Psoas muscle (tissue), 8 donors: ENCODE data around the gene RAB3D. TPM values are rescaled to one million over a fixed set of nuclear protein-coding genes. Genes with fewer than 3 reads are reported as not detected.

ENCODE experiments used
- ATAC-seq, 4 donors: fragments of 200-7000 bp; cut with Tn5 transposase; one replicate each; pipeline ENCODE4 v1.9.1; 2020; ENCODE audit warnings: moderate library complexity in 3 of 4, mild to moderate bottlenecking in 2 of 4
- DNase-seq, 2 donors: peaks; one replicate each; pipeline ENCODE4 v3.0.0-alpha.2; 2020
- H3K27ac ChIP-seq: fragments of 200-600 bp; one replicate; pipeline ENCODE4 v1.8.0; 2022
- H3K27me3 ChIP-seq, 3 donors: fragments of 200-600 bp in 1 of 3; one replicate each; pipeline versions ENCODE4 v1.6.1 to v1.8.0; 2013 to 2022; ENCODE audit warnings: low read length in 2 of 3, mild to moderate bottlenecking in 2 of 3, moderate library complexity in 1 of 3; ENCODE audit not compliant: insufficient read depth in 3 of 3
- H3K36me3 ChIP-seq, 2 donors: fragments of 200-600 bp in 1 of 2; one replicate each; pipeline versions ENCODE4 v1.6.1 to v1.8.0; 2013 to 2022; ENCODE audit warnings: low read depth in 1 of 2, mild to moderate bottlenecking in 1 of 2, moderate library complexity in 1 of 2; ENCODE audit not compliant: insufficient read depth in 1 of 2
- H3K4me1 ChIP-seq: fragments of 200-600 bp; one replicate; pipeline ENCODE4 v1.8.0; 2022
- H3K4me3 ChIP-seq: fragments of 200-600 bp; one replicate; pipeline ENCODE4 v1.8.0; 2022; ENCODE audit warnings: mild to moderate bottlenecking
- H3K9me3 ChIP-seq: fragments of 200-600 bp; one replicate; pipeline ENCODE4 v1.8.0; 2022
- WGBS, 3 donors: extraction: QIAGEN DNeasy Blood & Tissue Kit; methylation state at CpG; one replicate each; pipeline versions ENCODE4 v1.1.6 to v1.1.7; 2013; 5-methylcytosine and 5-hydroxymethylcytosine counted together
- intact Hi-C, 2 donors: fragments of 100-400 bp; cut with DNase I; formaldehyde crosslinking; loops; one replicate each; pipeline versions ENCODE4 v1.11.0 to v1.14.2; 2022
- polyA plus RNA-seq, 3 donors: library from polyadenylated mRNA; stranded (reverse); fragments of 200-250 nt; gene quantifications; one replicate each; pipeline ENCODE4 v1.2.3, GENCODE V29; 2013
- total RNA-seq, 4 donors: library from RNA; stranded (reverse); fragmentation: NEBNext Ultra II Directional in 2 of 4; extraction: Animal tissue kit (Norgen Biotek cat#: 25700) in 2 of 4; gene quantifications; one replicate each; pipeline versions ENCODE4 v1.2.1 to v1.2.4, GENCODE V29; 2021 to 2023
- TF ChIP-seq, protein P1 (sequence below): fragments of 200-600 bp; IDR thresholded peaks from one replicate; pipeline ENCODE4 v1.8.0; 2022; ENCODE audit warnings: antibody characterized with exemption
- donor health status: healthy with polysubstance abuse.
- donor health status: DM: no; HTN: no; CAD: no; lungs with moderate emphysema.
- donor health status: Bipolar disorder and iron deficiency.
- donor health status: healthy.
- donor health status: DM: yes; HTN: yes; CAD: no.
- donor health status: DM: no; HTN: no; CAD: no.
- donor health status: DM: no; HTN: no; CAD: no.
- donor health status: DM: yes; HTN: yes; CAD: no.

The RAB3D gene
- total and polyA plus RNA-seq, 7 donors: 1.1 to 5.6 (median 4.0) TPM

DNA sequence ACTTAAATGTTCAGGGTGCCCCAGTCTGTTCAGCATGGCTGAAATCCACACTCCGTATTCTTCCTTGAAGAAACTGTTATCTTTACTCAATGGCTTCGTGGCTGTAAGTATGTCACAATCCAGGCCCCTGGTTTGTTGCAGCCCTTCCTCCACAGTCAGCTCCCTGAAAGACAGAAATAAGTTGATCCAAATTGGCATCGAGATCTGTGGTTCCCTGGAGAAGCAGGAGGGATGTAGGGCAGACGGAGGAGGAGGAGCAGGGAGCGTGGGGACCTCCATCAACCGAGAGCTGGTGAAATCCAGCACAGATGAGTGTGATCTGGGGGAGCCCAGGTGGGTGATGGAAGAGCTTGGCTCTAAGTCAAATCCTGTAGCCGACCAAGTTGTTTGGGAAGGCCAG lies 43.2 kb downstream of the RAB3D start:
- no peak overlapping the region for H3K4me3 ChIP-seq
- ATAC-seq (peak in 3 of 4 donors; percentile 14 to 52 (median 21)), DNase-seq (peak; percentile 28 to 62)
- peaks cover 0 to 32% (median 5%) of the 10 kb centered on the region in 3 donors for H3K27me3 ChIP-seq
- no peaks in the 10 kb centered on the region for H3K4me1 ChIP-seq
- H3K9me3 ChIP-seq: no peaks in the 10 kb centered on the region
- intact Hi-C loops: loop anchor here in 1 of 2 donors (10.0 kb wide), 1 partner anchor 289 kb away; no protein-coding TSS in a partner anchor
- H3K36me3 ChIP-seq: no peaks in the 10 kb centered on the region
- TF ChIP-seq, protein P1, sequence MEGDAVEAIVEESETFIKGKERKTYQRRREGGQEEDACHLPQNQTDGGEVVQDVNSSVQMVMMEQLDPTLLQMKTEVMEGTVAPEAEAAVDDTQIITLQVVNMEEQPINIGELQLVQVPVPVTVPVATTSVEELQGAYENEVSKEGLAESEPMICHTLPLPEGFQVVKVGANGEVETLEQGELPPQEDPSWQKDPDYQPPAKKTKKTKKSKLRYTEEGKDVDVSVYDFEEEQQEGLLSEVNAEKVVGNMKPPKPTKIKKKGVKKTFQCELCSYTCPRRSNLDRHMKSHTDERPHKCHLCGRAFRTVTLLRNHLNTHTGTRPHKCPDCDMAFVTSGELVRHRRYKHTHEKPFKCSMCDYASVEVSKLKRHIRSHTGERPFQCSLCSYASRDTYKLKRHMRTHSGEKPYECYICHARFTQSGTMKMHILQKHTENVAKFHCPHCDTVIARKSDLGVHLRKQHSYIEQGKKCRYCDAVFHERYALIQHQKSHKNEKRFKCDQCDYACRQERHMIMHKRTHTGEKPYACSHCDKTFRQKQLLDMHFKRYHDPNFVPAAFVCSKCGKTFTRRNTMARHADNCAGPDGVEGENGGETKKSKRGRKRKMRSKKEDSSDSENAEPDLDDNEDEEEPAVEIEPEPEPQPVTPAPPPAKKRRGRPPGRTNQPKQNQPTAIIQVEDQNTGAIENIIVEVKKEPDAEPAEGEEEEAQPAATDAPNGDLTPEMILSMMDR: no peak
- 23 to 46% (median 28%) methylated on average over 7 of the region's 7 CpGs for WGBS, 3 donors
- peak overlapping the region; percentile 16 for H3K27ac ChIP-seq

DNA sequence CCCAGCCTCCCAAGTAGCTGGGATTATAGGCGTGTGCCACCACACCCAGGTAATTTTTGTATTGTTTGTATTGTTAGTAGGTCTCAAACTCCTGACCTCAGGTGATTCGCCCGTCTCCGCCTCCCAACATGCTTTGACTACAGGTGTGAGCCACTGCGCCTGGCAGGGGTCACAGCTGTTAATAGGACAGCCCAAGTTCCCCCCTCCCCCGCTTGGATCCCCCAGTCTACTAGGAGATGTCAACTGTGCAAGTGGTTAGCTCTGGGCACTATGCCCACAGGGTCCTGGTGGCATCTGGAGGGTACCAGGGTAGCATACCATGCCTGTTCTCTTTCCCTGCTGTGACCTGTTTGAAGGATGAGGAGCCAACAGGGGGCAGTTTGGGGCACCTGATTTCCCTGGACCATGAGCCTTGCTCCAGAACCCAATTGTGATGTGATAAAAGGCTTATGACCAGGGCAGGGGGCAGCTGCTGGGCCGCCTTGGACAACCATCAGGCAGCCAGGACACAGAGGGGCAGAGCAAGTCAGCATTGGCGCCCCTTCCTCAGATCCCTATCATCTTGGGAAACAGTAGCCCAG lies 43.7 kb downstream of the RAB3D start, which contains the start of gene TSPAN16:
TSS of gene TSPAN16 (plus strand) at position 496 of the 581 bp plus-strand sequence. CDS start 138 bp downstream, outside the sequence.
- 69 to 87% (median 81%) methylated on average over 8 of the region's 8 CpGs for WGBS, 3 donors
- Histone ChIP-seq H3K27me3 (peaks cover 0 to 32% (median 3%) of the 10 kb centered on the region in 3 donors), H3K4me3 (no peak within 1 kb of the TSS), H3K9me3 (no peaks in the 10 kb centered on the region), H3K27ac (peak within 1 kb of the TSS; percentile 16), H3K36me3 (no peaks in the 10 kb centered on the region), H3K4me1 (no peaks in the 10 kb centered on the region)
- ATAC-seq (no peak), DNase-seq (no peak)
- intact Hi-C loops: loop anchor here in 1 of 2 donors (10.0 kb wide), 1 partner anchor 289 kb away; no protein-coding TSS in a partner anchor
- TF ChIP-seq, protein P1: no peak

DNA sequence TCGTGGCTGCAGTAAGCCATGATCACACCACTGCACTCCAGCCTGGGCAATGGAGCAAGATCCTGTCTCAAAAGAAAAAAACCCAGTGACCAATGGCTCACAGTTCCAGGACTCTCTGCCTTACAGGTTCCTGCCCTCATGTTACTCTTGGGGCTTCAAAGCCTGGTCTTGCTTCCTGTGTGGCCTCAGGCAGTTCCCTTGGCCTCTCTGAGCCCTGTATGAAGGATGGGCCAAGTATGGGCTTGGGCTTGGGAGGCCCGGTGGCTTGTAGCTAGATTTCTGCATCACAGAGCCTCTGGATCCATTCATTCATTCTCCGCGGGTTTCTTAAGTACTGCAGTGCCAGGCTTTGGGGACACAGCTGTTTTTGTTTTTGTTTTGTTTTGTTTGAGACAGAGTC lies 44.3 kb downstream of the RAB3D start:
- H3K27me3 ChIP-seq: peaks cover 0 to 32% (median 1%) of the 10 kb centered on the region in 3 donors
- no peak overlapping the region for H3K27ac ChIP-seq
- H3K4me3 ChIP-seq: no peak overlapping the region
- no peaks in the 10 kb centered on the region for H3K36me3 ChIP-seq
- intact Hi-C loops: loop anchor here in 1 of 2 donors (10.0 kb wide), 1 partner anchor 290 kb away; no protein-coding TSS in a partner anchor
- no peak for ATAC-seq
- WGBS, 3 donors: 41 to 64% (median 44%) methylated on average over 4 of the region's 4 CpGs
- no peaks in the 10 kb centered on the region for H3K4me1 ChIP-seq
- no peaks in the 10 kb centered on the region for H3K9me3 ChIP-seq
- no peak for DNase-seq
- TF ChIP-seq, protein P1: no peak

DNA sequence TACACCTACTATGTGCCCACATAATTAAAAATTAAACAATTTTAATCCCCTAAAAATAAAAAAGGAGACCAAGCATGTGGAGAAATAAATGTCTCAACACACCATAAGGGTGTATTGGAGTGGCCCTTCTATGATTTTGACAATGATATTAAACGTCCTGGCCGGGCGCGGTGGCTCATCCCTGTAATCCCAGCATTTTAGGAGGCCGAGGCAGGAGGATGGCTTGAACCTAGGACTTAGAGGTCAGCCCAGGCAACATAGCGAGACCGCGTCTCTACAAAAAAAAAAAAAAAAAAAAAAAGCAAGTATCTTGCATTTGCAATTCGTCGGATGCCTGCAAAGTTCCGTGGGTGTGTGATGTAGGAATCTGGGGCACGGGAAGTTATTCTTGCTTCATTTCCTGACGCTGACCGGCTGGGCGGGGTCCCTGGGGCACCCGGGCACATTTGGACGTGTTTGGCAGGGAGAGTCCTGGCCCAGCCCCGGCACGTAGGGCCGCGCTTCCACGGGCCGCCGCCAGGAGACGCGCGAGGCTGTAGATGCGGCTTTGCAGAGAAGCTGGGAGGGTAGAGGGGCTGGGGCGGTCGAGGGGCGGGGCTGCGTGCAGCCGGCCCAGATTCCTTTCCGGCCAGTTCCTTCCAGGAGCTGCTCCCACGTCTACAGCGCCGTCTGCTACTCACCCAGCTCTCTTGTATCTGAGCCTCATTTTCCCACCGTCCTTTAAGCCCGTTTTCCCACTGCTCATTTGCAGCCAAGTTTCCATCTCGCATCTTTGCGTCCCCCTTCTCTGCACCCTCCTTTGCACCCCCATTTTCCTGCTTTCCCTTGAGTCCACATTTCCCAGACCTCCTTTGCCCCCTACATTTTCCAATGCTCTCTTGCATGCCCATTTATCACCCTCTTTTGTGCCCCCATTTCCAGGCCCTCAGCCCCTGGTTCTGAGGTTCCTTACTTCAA lies 45.7 kb downstream of the RAB3D start:
- Histone ChIP-seq H3K4me3 (peak overlapping the region; percentile 34), H3K4me1 (no peaks in the 10 kb centered on the region), H3K27ac (peak overlapping the region; percentile 21), H3K36me3 (no peaks in the 10 kb centered on the region), H3K27me3 (peaks cover 0 to 40% (median 1%) of the 10 kb centered on the region in 3 donors), H3K9me3 (no peaks in the 10 kb centered on the region)
- intact Hi-C loops: loop anchor here (2.0 to 10.0 kb wide), 5 partner anchors 154 to 293 kb away; partner anchors contain the start of gene ELAVL3 (in 1 of the 2)
- TF ChIP-seq, protein P1: peak; percentile 90
- DNase-seq: peak; percentile 95
- WGBS, 3 donors: 2 to 6% (median 4%) methylated on average over 30 to 41 of the region's 41 CpGs
- ATAC-seq: peak; percentile 93 to 96 (median 94)
